ENCODE measurements around the gene LAMTOR2. TPM values are rescaled to one million over a fixed set of nuclear protein-coding genes. Genes with fewer than 3 reads are reported as not detected.

Gene LAMTOR2
- total RNA-seq, 3 donors from 2014 or later (not counting 1 experiment from before 2014, with no cell fraction given), result 23.5 to 26.1 (median 24.6) TPM

DNA sequence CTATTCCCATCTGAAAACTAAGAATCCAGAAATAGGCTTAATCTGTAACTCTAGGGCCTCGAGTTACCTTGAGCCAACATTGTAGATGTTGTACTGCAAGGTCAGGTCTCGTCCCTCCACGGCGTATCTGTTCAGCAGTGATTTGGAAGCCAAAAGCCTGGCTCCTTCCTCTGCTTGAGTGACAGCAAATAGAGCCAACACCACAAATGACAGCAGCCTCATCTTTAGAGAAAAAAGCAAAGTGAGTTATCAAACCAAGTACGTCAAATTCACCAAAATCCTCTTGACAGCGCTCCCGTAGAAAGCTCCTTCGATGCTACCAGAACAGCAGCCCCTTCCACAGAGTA lies 34.7 kb upstream of the LAMTOR2 start:
- peak overlapping the region; percentile 64 for H3K4me3 ChIP-seq (ENCODE audit: low read length)
- H3K9me3 Mint-ChIP-seq, result no peaks in the 10 kb centered on the region
- DNase-seq (no peak), ATAC-seq (no peak)
- 82% methylated on average over 8 of the region's 8 CpGs for WGBS (ENCODE audit: insufficient coverage)
- H3K4me1 ChIP-seq (ENCODE audit: control insufficient read depth, insufficient read depth, low read length), result peaks cover 13% of the 10 kb centered on the region
- H3K27ac ChIP-seq (ENCODE audit: low read length), result peak overlapping the region; percentile 52
- H3K36me3 ChIP-seq (ENCODE audit: control insufficient read depth, insufficient read depth, low read length), result peaks cover 17% of the 10 kb centered on the region
- TF ChIP-seq, protein P1, sequence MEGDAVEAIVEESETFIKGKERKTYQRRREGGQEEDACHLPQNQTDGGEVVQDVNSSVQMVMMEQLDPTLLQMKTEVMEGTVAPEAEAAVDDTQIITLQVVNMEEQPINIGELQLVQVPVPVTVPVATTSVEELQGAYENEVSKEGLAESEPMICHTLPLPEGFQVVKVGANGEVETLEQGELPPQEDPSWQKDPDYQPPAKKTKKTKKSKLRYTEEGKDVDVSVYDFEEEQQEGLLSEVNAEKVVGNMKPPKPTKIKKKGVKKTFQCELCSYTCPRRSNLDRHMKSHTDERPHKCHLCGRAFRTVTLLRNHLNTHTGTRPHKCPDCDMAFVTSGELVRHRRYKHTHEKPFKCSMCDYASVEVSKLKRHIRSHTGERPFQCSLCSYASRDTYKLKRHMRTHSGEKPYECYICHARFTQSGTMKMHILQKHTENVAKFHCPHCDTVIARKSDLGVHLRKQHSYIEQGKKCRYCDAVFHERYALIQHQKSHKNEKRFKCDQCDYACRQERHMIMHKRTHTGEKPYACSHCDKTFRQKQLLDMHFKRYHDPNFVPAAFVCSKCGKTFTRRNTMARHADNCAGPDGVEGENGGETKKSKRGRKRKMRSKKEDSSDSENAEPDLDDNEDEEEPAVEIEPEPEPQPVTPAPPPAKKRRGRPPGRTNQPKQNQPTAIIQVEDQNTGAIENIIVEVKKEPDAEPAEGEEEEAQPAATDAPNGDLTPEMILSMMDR (IDR thresholded peaks at IDR 0.05), result no peak
- H3K27me3 ChIP-seq (ENCODE audit: control insufficient read depth, insufficient read depth, low read length), result no peaks in the 10 kb centered on the region
- intact Hi-C loops (cut with micrococcal nuclease), result no loop called here
- peak overlapping the region; percentile 80 for H3K4me3 Mint-ChIP-seq
- no peaks in the 10 kb centered on the region for H3K36me3 Mint-ChIP-seq
- H3K27me3 Mint-ChIP-seq (ENCODE audit: low read depth in 2 of 2), result peaks cover 2% of the 10 kb centered on the region in 2 donors
- H3K27ac Mint-ChIP-seq, result peak overlapping the region; percentile 76 to 92
- peaks cover 17 to 21% of the 10 kb centered on the region in 2 donors for H3K4me1 Mint-ChIP-seq
- H3K9me3 ChIP-seq (ENCODE audit: control insufficient read depth, insufficient read depth, low read length), result no peaks in the 10 kb centered on the region

DNA sequence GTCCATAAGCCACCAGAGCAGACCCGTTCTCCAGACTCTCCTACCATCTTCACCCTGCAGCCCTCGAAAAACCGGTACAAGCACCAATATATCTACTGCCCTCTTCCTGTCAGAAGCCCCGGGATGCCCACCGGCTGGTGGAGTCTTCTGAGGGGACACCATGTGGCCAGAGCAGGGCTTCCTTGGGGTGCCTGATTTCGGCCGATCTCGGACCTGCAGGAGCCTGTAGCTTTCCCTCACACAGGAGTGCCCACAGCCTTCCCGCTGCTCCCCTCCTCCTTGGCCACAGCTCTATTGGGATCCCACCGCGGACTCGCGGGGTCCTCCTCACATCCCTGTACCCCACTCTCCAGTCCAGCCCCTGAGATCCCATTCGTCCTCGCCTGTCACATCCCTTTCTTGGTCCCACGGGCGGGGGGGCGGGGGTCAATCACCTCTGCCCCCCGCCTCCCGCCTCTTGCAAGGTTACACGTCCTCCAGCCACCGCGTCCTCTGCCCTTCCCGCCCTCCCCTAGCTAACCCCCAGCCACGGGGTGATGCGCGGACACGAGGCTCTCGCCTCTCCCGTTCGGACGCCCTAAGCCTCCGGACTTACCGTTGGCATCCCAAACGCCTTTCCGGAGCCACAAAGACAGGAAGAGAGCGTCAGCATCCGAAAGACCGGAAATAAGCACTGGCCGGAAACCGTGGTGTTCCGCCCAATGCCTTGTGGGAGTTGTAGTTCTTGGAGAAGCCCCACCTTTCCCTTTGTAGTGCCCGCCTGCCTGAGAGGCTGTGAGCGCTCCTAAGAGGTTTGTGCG lies 34.1 kb upstream of the LAMTOR2 start, which contains the start of gene SSR2:
Gene SSR2 (minus strand): TSS at position 659 of the 800 bp plus-strand sequence. CDS start 784 bp downstream, outside the sequence.
- peak within 1 kb of the TSS; percentile 80 for H3K4me3 Mint-ChIP-seq
- peak within 1 kb of the TSS; percentile 76 to 92 for H3K27ac Mint-ChIP-seq
- no peaks in the 10 kb centered on the region for H3K9me3 ChIP-seq (ENCODE audit: control insufficient read depth, insufficient read depth, low read length)
- H3K27me3 Mint-ChIP-seq (ENCODE audit: low read depth in 2 of 2), result peaks cover 7% of the 10 kb centered on the region in 2 donors
- under 1% methylated on average over 45 of the region's 45 CpGs for WGBS (ENCODE audit: insufficient coverage)
- no peaks in the 10 kb centered on the region for H3K36me3 Mint-ChIP-seq
- H3K27ac ChIP-seq (ENCODE audit: low read length), result peak within 1 kb of the TSS; percentile 52
- intact Hi-C loops (cut with micrococcal nuclease), result loop anchor here (1.0 kb wide), 1 partner anchor 34 kb away; the partner anchor contains the start of gene LAMTOR2
- peak; percentile 71 to 93 for DNase-seq
- peak; percentile 98 to 100 (median 99) for ATAC-seq
- peaks cover 15% of the 10 kb centered on the region for H3K36me3 ChIP-seq (ENCODE audit: control insufficient read depth, insufficient read depth, low read length)
- H3K9me3 Mint-ChIP-seq, result no peaks in the 10 kb centered on the region
- no peaks in the 10 kb centered on the region for H3K27me3 ChIP-seq (ENCODE audit: control insufficient read depth, insufficient read depth, low read length)
- peaks cover 13% of the 10 kb centered on the region for H3K4me1 ChIP-seq (ENCODE audit: control insufficient read depth, insufficient read depth, low read length)
- TF ChIP-seq, protein P1 (IDR thresholded peaks at IDR 0.05), result no peak
- H3K4me3 ChIP-seq (ENCODE audit: low read length), result peak within 1 kb of the TSS; percentile 64
- H3K4me1 Mint-ChIP-seq, result peaks cover 17 to 21% of the 10 kb centered on the region in 2 donors

DNA sequence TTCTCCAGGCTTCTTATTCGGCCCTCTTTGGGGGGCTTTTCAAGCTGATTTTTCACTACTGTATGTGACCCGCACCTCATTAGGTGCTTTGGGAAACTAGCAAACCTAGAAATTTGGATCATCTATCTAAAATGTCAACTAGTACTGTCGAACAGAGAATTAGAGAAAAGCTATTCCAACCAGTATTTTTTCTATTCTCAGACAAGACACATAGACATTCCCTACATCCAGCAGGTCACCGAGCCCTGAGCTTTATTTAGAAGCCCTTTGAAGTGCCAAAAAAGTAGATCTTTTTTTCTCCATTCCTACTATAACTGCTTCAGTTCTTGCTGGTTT lies 33.5 kb upstream of the LAMTOR2 start:
- WGBS (ENCODE audit: insufficient coverage), result 14% methylated on average over 4 of the region's 4 CpGs
- Histone ChIP-seq H3K27ac (ENCODE audit: low read length) (no peak overlapping the region), H3K4me1 (ENCODE audit: control insufficient read depth, insufficient read depth, low read length) (peaks cover 13% of the 10 kb centered on the region), H3K36me3 (ENCODE audit: control insufficient read depth, insufficient read depth, low read length) (peaks cover 15% of the 10 kb centered on the region), H3K9me3 (ENCODE audit: control insufficient read depth, insufficient read depth, low read length) (no peaks in the 10 kb centered on the region), H3K27me3 (ENCODE audit: control insufficient read depth, insufficient read depth, low read length) (no peaks in the 10 kb centered on the region), H3K4me3 (ENCODE audit: low read length) (peak overlapping the region; percentile 64)
- H3K4me3 Mint-ChIP-seq, result peak overlapping the region; percentile 80
- DNase-seq (no peak), ATAC-seq (no peak)
- peaks cover 7 to 8% of the 10 kb centered on the region in 2 donors for H3K27me3 Mint-ChIP-seq (ENCODE audit: low read depth in 2 of 2)
- H3K36me3 Mint-ChIP-seq, result no peaks in the 10 kb centered on the region
- TF ChIP-seq, protein P1 (IDR thresholded peaks at IDR 0.05), result no peak
- H3K9me3 Mint-ChIP-seq, result no peaks in the 10 kb centered on the region
- H3K27ac Mint-ChIP-seq, result peak overlapping the region; percentile 76 to 92
- intact Hi-C loops (cut with micrococcal nuclease), result loop anchor here (1.0 kb wide), 1 partner anchor 33 kb away; the partner anchor contains the start of gene LAMTOR2
- H3K4me1 Mint-ChIP-seq, result peaks cover 17 to 21% of the 10 kb centered on the region in 2 donors

Data from natural killer cell (primary cell).